Activated CD4-positive, alpha-beta T cell treated with anti-CD3 and anti-CD28 coated beads, Interleukin-2, amount 50 U/mL, for 1 hour (primary cell): ENCODE data around the gene FADS3.
A peak's percentile ranks its signal among the peaks of the same experiment; 100 is the strongest.

Source experiments
- DNase-seq: peaks from one replicate; pipeline ENCODE4 v3.0.0-alpha.2; 2020

The FADS3 gene

GRCh38 chr11:61891331-61892084, at the start of gene FADS3:
TSS of gene FADS3 (minus strand) at chr11:61891545. CDS start at chr11:61891381, 164 bp downstream.
- DNase-seq: peak; percentile 42

DNA sequence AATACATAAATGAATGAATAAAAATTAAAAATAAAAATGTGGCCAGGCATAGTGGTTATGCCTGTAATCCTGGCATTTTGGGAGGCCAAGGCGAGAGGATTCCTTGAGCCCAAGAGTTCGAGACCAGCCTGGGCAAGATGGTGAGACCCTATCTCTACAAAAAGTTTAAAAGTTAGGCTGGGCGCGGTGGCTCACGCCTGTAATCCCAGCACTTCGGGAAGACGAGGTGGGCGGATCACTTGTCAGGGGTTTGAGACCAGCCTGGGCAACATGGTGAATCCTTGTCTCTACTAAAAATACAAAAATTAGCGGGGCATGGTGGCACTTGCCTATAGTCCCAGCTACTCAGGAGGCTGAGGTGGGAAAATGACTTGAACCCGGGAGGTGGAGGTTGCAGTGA, 49.1 kb upstream of the FADS3 start:
- DNase-seq: no peak

DNA sequence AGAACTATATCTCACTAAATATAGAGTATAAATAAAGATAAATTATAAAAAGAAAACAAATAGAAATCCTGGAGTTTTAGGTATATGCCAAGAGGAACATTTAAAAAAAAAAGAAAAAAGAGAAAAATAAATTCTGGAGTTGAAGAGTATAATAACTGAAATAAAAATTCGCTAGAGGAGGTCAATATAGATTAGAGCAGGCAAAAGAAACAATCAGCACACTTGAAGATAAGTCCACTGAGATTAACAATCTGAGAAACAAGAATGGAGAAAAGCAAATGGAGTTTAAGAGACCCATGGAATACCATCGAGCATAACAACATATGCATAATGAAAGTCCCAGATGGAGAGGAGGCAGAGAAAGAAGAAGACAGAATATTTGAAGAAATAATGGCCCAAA, 44.5 kb upstream of the FADS3 start:
- DNase-seq: no peak

DNA sequence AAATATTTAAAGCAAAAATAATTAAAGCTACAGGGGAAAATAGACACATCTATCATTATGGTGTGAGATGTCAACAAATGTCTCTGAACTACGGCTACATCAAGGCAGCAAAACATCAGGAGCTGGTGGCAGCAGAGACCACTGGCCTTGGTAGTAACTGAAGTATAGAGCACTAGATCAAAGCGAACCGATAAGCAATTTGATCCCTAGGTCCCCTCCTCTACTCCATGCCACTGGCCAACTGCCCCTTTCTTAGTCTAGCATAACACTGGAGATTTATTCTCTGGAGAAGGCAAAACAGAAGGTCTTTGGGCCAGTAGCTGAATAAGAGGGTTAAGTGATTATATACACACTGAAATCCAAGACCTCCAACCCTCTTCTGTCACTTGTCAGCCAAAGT, 39.6 kb upstream of the FADS3 start:
- no peak for DNase-seq

DNA sequence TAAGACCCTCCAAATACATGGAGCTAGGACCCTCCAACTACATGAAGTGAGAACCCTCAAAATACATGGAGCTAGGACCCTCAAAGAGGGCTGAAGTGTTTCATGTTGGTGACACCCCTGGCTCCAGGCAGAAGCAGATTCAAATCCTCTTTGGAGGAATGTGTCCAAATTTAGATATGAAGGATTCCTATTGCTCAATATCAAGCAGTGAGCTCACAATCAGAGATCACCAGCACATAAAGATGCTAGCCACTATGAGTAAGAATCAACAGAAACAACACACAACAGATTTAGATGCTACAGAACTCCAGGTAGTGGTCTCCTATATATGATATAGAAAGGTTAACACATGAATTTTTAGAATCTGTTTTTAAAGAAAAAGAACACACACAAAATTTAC, 37.3 kb upstream of the FADS3 start:
- DNase-seq: no peak

DNA sequence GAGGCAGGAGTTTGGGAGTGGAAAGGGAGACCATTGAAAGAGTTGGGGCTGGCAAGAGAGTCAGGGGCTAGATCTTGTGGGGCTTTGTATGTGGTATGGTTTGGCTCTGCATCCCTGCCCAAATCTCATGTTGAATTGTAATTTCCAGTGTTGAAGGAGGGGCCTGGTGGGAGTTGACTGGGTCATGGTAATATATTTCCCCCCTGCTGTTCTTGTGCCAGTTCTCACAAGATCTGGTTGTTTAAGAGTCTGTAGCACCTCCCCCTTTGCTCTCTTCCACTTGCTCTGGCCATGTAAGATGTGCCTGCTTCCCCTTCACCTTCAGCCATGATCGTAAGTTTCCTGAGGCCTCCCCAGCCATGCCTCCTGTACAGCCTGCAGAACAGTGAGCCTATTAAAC, 36.2 kb upstream of the FADS3 start:
- DNase-seq: no peak

GRCh38 chr11:61926235-61926634, 34.9 kb upstream of the FADS3 start:
- no peak for DNase-seq

DNA sequence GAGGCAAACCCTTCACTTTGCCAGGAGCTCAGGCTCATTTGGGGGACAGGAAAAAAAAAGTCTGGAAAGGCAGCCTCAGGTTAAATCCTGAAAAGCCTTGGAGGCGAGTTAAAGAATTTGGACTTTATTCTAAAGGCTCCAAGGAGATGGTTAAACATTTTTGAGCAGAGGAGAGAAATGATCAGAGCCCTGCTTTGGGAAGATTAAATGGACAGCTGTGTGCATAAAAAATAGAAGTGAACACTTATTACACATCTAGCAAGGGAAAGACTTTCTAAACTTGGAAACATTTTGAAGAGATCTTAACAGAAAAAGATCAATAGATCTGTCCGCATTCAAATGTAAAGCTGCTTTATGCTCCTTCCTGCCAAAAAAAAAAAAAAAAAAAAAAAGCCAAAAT, 34.4 kb upstream of the FADS3 start:
- no peak for DNase-seq

- no peak for DNase-seq
These were observed 32.7 kb upstream of the FADS3 start for GRCh38 chr11:61924064-61924455.

GRCh38 chr11:61923166-61924063, 32.1 kb upstream of the FADS3 start:
- no peak for DNase-seq

DNA sequence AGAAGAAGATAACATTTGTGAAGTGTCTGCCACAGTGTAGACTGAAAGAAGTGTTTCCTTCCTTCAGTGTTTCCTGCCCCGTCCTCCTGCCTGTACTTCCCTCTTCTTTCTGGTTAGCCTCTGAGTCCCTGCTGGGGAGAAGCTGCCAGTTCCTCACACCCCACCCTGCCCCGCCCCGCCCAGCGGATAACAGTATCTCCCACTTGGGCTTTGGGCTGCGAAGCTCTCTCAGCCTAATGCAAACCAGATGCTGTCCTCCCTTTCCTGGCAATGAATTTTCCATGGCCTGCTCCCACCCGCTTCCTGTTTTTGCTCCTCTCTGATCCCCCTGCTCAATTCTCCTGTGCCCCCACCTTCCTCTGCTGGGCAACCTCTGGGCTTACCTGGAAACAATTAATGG, 31.2 kb upstream of the FADS3 start:
- no peak for DNase-seq

GRCh38 chr11:61921446-61921845, 30.1 kb upstream of the FADS3 start:
- no peak for DNase-seq

DNA sequence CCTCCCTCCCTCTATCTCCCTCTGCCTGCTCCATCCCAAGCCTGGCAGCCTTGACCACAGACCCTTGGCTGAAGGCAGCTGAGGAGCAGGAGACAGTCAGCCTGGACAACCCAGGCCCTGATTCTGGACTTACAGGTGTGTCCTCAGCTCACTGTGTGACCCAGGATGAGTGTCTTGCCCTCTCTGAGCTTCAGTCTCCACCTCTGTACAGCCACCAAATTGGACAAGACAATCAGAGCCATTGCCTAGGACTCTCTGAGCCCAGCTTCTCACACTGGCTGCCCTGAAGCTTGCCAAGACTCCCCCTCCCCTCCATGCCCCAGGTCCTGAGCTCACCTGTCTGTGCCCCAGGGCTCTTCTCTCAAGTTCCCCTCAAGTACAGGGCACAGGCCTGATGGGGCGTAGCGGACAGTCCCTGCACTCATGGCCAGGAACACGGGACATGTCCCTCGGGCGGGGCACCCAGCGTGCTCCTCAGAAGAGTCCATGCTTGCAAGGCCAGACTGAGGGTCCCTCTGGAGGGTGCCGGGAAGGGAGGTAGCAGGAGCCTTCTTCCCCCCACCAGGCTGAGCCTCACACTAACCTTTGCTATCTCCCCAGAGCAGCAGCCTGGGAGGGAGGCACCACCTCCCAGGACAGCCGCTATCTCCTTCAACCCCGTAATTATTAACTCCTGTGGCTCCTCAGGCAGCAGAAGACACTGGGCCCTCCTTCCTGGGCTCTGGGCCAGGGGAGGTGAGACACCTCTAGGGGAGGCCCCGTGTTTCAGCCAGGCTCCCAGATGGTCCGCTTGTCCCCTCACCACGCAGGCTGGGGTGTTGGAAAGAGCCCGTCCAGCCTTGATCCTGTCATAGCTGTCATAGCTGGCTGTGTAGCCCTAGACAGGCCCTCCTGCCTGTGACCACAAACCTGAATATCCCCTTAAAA, 28.6 kb upstream of the FADS3 start:
- no peak for DNase-seq

DNA sequence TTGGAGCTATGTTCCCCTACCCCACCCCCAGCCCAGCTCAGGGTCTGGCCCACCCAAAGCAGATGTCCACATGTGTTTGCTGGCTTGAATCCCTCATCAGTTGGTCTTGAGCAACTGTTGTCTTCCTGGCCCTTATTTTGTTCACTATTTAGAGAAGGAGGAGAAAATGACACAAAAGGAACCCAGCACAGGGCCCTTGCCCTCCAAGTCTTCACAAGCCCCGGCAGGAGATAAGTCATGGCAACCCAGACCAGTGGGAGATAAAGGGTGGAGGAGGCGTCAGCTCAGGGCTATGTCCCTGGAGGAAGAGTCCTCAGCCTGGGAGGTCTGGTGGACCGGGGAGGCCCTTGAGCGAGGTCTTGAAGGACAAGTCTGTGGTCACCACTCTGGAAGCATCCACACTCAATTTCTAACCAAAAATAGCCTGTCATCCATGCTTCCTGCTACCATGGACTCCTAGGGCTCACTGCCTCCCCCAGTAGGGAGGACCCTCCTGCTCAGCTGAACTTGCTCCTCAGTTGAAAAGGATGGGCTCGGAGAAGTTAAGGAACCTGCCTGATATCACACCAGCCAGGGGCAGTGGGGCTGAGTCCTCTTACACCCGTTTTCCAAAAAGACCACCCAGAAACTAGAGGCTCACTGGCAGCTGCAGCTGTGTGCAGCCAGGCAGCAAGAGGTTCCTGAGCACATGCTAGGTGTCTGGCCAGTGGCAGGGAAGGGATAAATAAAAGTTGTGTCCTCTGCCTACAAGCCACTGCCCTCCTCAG, 27.8 kb upstream of the FADS3 start:
- no peak for DNase-seq

GRCh38 chr11:61918251-61918937, 27.0 kb upstream of the FADS3 start:
- no peak for DNase-seq

DNA sequence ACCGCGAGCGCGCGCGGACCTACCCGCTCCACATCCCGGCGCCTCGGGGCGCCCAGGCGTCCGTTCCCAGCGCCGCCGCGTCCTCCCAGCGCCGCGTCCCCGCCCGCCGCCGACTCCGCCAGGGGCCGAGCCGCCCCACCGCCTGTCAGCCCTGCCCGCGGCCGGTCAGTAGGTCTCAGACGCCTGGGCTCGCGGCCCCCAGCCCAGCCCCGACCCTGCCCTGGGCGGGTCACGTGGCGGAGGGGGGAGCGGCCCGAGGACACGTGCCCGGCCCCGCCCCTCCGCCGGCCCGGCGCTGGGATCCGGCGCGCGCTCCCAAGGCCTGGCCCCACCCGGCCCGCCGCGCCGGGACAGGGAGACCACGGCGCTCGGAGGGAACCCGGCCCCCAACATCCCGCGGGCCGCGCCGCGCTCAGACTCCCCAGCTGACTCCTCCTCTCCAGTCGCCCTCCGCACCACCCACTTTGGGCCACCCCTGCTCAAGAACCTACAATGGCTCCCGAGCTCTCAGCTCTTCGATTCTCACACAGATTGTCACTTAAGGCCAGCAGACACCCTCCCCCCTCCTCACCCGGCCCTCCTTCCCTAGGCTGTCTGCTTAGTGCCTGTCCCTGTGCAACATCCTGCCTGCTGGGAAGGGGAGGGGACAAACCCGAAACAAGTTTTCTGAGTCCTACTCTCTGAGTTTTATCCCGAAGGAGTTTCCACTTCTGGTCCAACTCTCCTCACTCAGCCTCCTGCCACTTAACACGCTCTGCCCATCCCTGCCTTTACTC, 26.2 kb upstream of the FADS3 start, which contains the start of gene RAB3IL1:
RAB3IL1 (minus strand) TSS at position 233 of the 776 bp plus-strand sequence; CDS start at position 34, 199 bp downstream.
- DNase-seq: no peak

DNA sequence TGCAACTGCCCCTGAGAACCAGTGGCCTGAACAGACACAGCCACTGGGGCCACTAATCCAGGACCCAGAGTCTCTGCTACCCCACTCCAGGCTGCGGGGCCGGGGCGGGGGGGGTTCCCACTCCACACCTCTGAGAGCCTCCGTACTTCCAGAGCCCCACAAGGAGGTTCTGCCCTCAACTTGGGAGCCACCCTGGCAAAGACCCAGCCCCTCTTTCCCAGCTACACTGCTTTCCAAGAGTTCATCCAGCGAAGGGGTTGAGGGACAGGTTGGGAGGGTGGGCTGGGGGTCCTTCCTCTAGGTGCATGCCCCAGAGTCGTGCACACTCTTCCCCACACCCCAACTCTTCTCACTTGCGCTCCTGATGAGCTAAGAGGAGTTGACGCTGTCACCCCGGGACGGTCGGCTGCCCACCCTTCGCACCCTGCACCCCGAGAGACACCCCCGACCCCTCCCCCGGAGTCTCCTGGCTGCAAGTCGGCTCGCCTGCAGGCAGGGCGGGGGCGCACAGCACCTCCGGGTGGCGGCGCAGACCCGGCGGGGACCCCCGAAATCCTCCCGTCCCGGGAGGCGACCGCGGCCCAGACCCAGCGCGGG, 25.5 kb upstream of the FADS3 start:
- no peak for DNase-seq

GRCh38 chr11:61914471-61915171, 23.3 kb upstream of the FADS3 start:
- DNase-seq: no peak

DNA sequence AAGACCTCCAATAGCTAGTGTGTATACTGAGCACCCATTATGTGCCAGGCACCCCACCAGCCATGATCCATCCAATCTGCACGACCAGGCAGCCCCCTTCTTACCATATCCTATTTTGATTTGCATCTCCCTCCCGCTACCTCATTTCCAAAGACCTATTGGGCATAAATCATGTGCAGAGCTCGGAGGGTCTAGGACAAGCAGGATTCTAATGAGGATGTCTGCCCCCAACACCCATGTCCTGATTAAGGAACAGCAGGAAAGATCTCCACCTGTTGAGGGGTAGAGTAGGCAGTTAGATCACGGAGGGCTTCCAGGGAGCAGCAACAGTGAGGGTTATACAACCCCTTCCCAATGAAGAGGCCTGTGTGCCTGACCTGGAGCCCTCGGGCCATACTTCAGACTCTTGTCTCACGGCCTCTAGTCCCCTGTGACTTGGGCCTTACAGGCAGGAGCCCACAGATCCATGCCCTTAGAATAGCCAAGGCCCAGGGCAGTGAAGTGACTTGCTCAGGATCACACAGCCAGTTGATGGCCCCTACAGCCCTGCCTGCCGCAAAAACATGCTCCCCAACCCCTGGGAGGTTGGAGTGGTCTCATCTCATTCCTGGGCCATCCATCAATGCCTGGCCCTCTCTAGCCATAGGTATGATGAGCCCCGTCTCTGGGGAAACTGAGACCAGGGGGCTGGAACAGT, 22.5 kb upstream of the FADS3 start:
- DNase-seq: no peak
